ENCODE results near the gene NTNG1. TPM values are rescaled to one million over a fixed set of nuclear protein-coding genes. Genes with fewer than 3 reads are reported as not detected.

The NTNG1 gene
- total RNA-seq, 1 donor from 2014 or later = not detected

GRCh38 chr1:107326824-107327445, 186.1 kb downstream of the NTNG1 start:
- intact Hi-C loops (cut with micrococcal nuclease) = no loop called here

- intact Hi-C loops (cut with micrococcal nuclease) = no loop called here
Observed at GRCh38 chr1:107327446-107327845, 186.6 kb downstream of the NTNG1 start.

GRCh38 chr1:107328087-107328486, 187.2 kb downstream of the NTNG1 start:
- intact Hi-C loops (cut with micrococcal nuclease) = no loop called here

GRCh38 chr1:107339775-107340174, 198.9 kb downstream of the NTNG1 start:
- intact Hi-C loops (cut with micrococcal nuclease) = no loop called here

- intact Hi-C loops (cut with micrococcal nuclease) = no loop called here
Observed at GRCh38 chr1:107342316-107342715, 201.5 kb downstream of the NTNG1 start.

GRCh38 chr1:107342768-107343167, 201.9 kb downstream of the NTNG1 start:
- intact Hi-C loops (cut with micrococcal nuclease) = no loop called here

GRCh38 chr1:107343601-107344000, 202.8 kb downstream of the NTNG1 start:
- intact Hi-C loops (cut with micrococcal nuclease) = no loop called here

- intact Hi-C loops (cut with micrococcal nuclease) = no loop called here
Observed at GRCh38 chr1:107344268-107344760, 203.5 kb downstream of the NTNG1 start.

GRCh38 chr1:107344836-107345235, 204.0 kb downstream of the NTNG1 start:
- intact Hi-C loops (cut with micrococcal nuclease) = no loop called here

- intact Hi-C loops (cut with micrococcal nuclease) = no loop called here
Observed at GRCh38 chr1:107352850-107353249, 212.0 kb downstream of the NTNG1 start.

- intact Hi-C loops (cut with micrococcal nuclease) = no loop called here
Observed at GRCh38 chr1:107357376-107357775, 216.5 kb downstream of the NTNG1 start.

- intact Hi-C loops (cut with micrococcal nuclease) = no loop called here
Observed at GRCh38 chr1:107358619-107359327, 217.9 kb downstream of the NTNG1 start.

- intact Hi-C loops (cut with micrococcal nuclease) = no loop called here
Observed at GRCh38 chr1:107359472-107360241, 218.8 kb downstream of the NTNG1 start.

- intact Hi-C loops (cut with micrococcal nuclease) = no loop called here
Observed at GRCh38 chr1:107362468-107363140, 221.8 kb downstream of the NTNG1 start.

GRCh38 chr1:107363154-107363553, 222.3 kb downstream of the NTNG1 start:
- intact Hi-C loops (cut with micrococcal nuclease) = no loop called here

- intact Hi-C loops (cut with micrococcal nuclease) = no loop called here
Observed at GRCh38 chr1:107365527-107366240, 224.8 kb downstream of the NTNG1 start.

GRCh38 chr1:107378426-107378825, 237.6 kb downstream of the NTNG1 start:
- intact Hi-C loops (cut with micrococcal nuclease) = no loop called here

GRCh38 chr1:107378866-107379265, 238.0 kb downstream of the NTNG1 start:
- intact Hi-C loops (cut with micrococcal nuclease) = no loop called here

- intact Hi-C loops (cut with micrococcal nuclease) = no loop called here
Observed at GRCh38 chr1:107379826-107380225, 239.0 kb downstream of the NTNG1 start.

GRCh38 chr1:107389410-107390396, 248.9 kb downstream of the NTNG1 start:
- intact Hi-C loops (cut with micrococcal nuclease) = no loop called here
